HEK293 (cell line): Measurements from ENCODE around the gene HPCAL1.

Experiments used
- CTCF ChIP-seq: fragments of 450-650 bp; formaldehyde crosslinking; IDR thresholded peaks from 2 replicates; pipeline ENCODE4 v1.5.1; 2016; ENCODE audit warnings: missing biosample characterization, missing genetic modification characterization
- HOXD13 ChIP-seq: sonication (generic); formaldehyde crosslinking; IDR thresholded peaks from 2 replicates; pipeline ENCODE4 v1.8.0; 2022; ENCODE audit warnings: missing genetic modification reagents, borderline replicate concordance
- IKZF3 ChIP-seq: fragments of 450-650 bp; IDR thresholded peaks from 2 replicates; pipeline ENCODE4 v1.5.0; 2018; ENCODE audit warnings: missing biosample characterization, mild to moderate bottlenecking, missing genetic modification characterization, moderate library complexity
- SCRT1 ChIP-seq: fragments of 450-650 bp; formaldehyde crosslinking; IDR thresholded peaks from 2 replicates; pipeline ENCODE4 v1.5.1; 2016; ENCODE audit warnings: missing biosample characterization, missing genetic modification characterization, borderline replicate concordance
- ZNF146 ChIP-seq: fragments of 450-650 bp; formaldehyde crosslinking; IDR thresholded peaks from 2 replicates; pipeline ENCODE4 v1.5.1; 2016; ENCODE audit warnings: missing biosample characterization, missing genetic modification characterization
- ZNF23 ChIP-seq: fragments of 450-650 bp; formaldehyde crosslinking; IDR thresholded peaks from 2 replicates; pipeline ENCODE4 v1.5.1; 2016; ENCODE audit warnings: missing biosample characterization, missing genetic modification characterization, borderline replicate concordance
- ZNF239 ChIP-seq: fragments of 450-650 bp; formaldehyde crosslinking; IDR thresholded peaks from 2 replicates; pipeline ENCODE4 v1.5.1; 2016; ENCODE audit warnings: missing biosample characterization, missing genetic modification characterization
- ZNF501 ChIP-seq: fragments of 450-650 bp; formaldehyde crosslinking; IDR thresholded peaks from 2 replicates; pipeline ENCODE4 v1.5.1; 2016; ENCODE audit warnings: missing biosample characterization, missing genetic modification characterization
- ZNF830 ChIP-seq: fragments of 450-650 bp; IDR thresholded peaks from 2 replicates; pipeline ENCODE4 v1.5.0; 2018; ENCODE audit warnings: missing biosample characterization, missing genetic modification characterization, low read depth, mild to moderate bottlenecking, moderate library complexity
- TF ChIP-seq, protein P1 (sequence below): fragments of 450-650 bp; formaldehyde crosslinking; IDR thresholded peaks from 2 replicates; pipeline ENCODE4 v1.5.1; 2016; ENCODE audit warnings: missing biosample characterization, missing genetic modification characterization, borderline replicate concordance
- TF ChIP-seq, protein P2 (sequence below): fragments of 450-650 bp; formaldehyde crosslinking; IDR thresholded peaks from 2 replicates; pipeline ENCODE4 v1.5.1; 2016; ENCODE audit warnings: missing biosample characterization, missing genetic modification characterization

- TF ChIP-seq CTCF (tag by site-specific recombination) = no peak
- no peak for TF ChIP-seq ZNF830 (tag by site-specific recombination)
- TF ChIP-seq, protein P1, sequence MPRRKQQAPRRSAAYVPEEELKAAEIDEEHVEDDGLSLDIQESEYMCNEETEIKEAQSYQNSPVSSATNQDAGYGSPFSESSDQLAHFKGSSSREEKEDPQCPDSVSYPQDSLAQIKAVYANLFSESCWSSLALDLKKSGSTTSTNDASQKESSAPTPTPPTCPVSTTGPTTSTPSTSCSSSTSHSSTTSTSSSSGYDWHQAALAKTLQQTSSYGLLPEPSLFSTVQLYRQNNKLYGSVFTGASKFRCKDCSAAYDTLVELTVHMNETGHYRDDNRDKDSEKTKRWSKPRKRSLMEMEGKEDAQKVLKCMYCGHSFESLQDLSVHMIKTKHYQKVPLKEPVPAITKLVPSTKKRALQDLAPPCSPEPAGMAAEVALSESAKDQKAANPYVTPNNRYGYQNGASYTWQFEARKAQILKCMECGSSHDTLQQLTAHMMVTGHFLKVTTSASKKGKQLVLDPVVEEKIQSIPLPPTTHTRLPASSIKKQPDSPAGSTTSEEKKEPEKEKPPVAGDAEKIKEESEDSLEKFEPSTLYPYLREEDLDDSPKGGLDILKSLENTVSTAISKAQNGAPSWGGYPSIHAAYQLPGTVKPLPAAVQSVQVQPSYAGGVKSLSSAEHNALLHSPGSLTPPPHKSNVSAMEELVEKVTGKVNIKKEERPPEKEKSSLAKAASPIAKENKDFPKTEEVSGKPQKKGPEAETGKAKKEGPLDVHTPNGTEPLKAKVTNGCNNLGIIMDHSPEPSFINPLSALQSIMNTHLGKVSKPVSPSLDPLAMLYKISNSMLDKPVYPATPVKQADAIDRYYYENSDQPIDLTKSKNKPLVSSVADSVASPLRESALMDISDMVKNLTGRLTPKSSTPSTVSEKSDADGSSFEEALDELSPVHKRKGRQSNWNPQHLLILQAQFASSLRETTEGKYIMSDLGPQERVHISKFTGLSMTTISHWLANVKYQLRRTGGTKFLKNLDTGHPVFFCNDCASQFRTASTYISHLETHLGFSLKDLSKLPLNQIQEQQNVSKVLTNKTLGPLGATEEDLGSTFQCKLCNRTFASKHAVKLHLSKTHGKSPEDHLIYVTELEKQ = no peak
- TF ChIP-seq ZNF501 (tag by site-specific recombination) = no peak
- TF ChIP-seq IKZF3 = no peak
- no peak for TF ChIP-seq ZNF146 (tag by site-specific recombination)
- TF ChIP-seq SCRT1 (tag by site-specific recombination) = no peak
- no peak for TF ChIP-seq ZNF239 (tag by site-specific recombination)
- TF ChIP-seq, protein P2, sequence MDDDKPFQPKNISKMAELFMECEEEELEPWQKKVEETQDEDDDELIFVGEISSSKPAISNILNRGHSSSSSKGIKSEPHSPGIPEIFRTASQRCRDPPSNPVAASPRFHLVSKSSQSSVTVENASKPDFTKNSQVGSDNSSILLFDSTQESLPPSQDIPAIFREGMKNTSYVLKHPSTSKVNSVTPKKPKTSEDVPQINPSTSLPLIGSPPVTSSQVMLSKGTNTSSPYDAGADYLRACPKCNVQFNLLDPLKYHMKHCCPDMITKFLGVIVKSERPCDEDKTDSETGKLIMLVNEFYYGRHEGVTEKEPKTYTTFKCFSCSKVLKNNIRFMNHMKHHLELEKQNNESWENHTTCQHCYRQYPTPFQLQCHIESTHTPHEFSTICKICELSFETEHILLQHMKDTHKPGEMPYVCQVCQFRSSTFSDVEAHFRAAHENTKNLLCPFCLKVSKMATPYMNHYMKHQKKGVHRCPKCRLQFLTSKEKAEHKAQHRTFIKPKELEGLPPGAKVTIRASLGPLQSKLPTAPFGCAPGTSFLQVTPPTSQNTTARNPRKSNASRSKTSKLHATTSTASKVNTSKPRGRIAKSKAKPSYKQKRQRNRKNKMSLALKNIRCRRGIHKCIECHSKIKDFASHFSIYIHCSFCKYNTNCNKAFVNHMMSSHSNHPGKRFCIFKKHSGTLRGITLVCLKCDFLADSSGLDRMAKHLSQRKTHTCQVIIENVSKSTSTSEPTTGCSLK (tag by site-specific recombination) = no peak
- TF ChIP-seq ZNF23 = no peak
- TF ChIP-seq HOXD13 (CRISPR knock-in tag) = no peak
These were observed 2.3 kb upstream of the HPCAL1 start for GRCh38 chr2:10300328-10300920.
